ENCODE data around the gene GLRX2.
"Not testable (repeated sequence)": the region's sequence is repeated elsewhere in the genome, so short reads cannot be mapped to it uniquely, and the experiment has no call there.

The GLRX2 gene

GRCh38 chr1:193060406-193060805 is 44.8 kb downstream of the GLRX2 start:
- Histone ChIP-seq H3K9me3 (ENCODE audit: control extremely low read depth in 1 of 5, control insufficient read depth in 4 of 5, insufficient read depth in 2 of 5, low read depth in 1 of 5, low read length in 4 of 5) (no peaks in the 10 kb centered on the region), H3K27ac (ENCODE audit: insufficient read depth in 1 of 2, low read depth in 1 of 2, low read length in 2 of 2, poor library complexity in 1 of 2, severe bottlenecking in 2 of 2) (peak overlapping the region; percentile 93 to 97), H3K27me3 (replicated peaks in 2 of 5; ENCODE audit: control insufficient read depth in 4 of 5, insufficient read depth in 5 of 5, low read length in 4 of 5) (no peaks in the 10 kb centered on the region), H3K36me3 (ENCODE audit: control insufficient read depth in 4 of 4, insufficient read depth in 4 of 4, low read length in 3 of 4) (peaks cover 0 to 4% (median 0%) of the 10 kb centered on the region in 4 experiments), H3K4me3 (ENCODE audit: control insufficient read depth in 1 of 7, extremely low read depth in 1 of 7, insufficient read depth in 4 of 7, low read depth in 2 of 7, low read length in 6 of 7) (peak overlapping the region in 6 of 7 experiments; percentile 73 to 100 (median 90)), H3K4me1 (ENCODE audit: control extremely low read depth in 1 of 4, control insufficient read depth in 4 of 4, insufficient read depth in 4 of 4, low read length in 3 of 4) (peaks cover 11 to 32% (median 22%) of the 10 kb centered on the region in 4 experiments)
- no peak for DNase-seq
- CTCF ChIA-PET: no interaction called here
- 37% methylated on average over 3 of the region's 4 CpGs for WGBS (ENCODE audit: insufficient coverage)
- POLR2A ChIA-PET: interaction anchor here (0.8 to 1.2 kb wide), 2 partner anchors 9 to 44 kb away, joined by 3 read pairs; no protein-coding TSS in a partner anchor

GRCh38 chr1:193060115-193060403 is 45.2 kb downstream of the GLRX2 start:
- Histone ChIP-seq H3K4me3 (ENCODE audit: control insufficient read depth in 1 of 7, extremely low read depth in 1 of 7, insufficient read depth in 4 of 7, low read depth in 2 of 7, low read length in 6 of 7) (peak overlapping the region; percentile 73 to 100 (median 92)), H3K9me3 (ENCODE audit: control extremely low read depth in 1 of 5, control insufficient read depth in 4 of 5, insufficient read depth in 2 of 5, low read depth in 1 of 5, low read length in 4 of 5) (no peaks in the 10 kb centered on the region), H3K27ac (ENCODE audit: insufficient read depth in 1 of 2, low read depth in 1 of 2, low read length in 2 of 2, poor library complexity in 1 of 2, severe bottlenecking in 2 of 2) (peak overlapping the region; percentile 93 to 97), H3K36me3 (ENCODE audit: control insufficient read depth in 4 of 4, insufficient read depth in 4 of 4, low read length in 3 of 4) (peaks cover 0 to 4% (median under 1%) of the 10 kb centered on the region in 4 experiments), H3K27me3 (replicated peaks in 2 of 5; ENCODE audit: control insufficient read depth in 4 of 5, insufficient read depth in 5 of 5, low read length in 4 of 5) (no peaks in the 10 kb centered on the region), H3K4me1 (ENCODE audit: control extremely low read depth in 1 of 4, control insufficient read depth in 4 of 4, insufficient read depth in 4 of 4, low read length in 3 of 4) (peaks cover 11 to 32% (median 22%) of the 10 kb centered on the region in 4 experiments)
- WGBS (ENCODE audit: insufficient coverage): 0% methylated on average over 1 of the region's 9 CpGs
- no peak for DNase-seq
- POLR2A ChIA-PET: interaction anchor here (0.8 kb wide), 1 partner anchor 45 kb away, joined by 3 read pairs; no protein-coding TSS in a partner anchor
- CTCF ChIA-PET: no interaction called here

GRCh38 chr1:193059282-193060114 is 45.7 kb downstream of the GLRX2 start, which contains the start of the genes RO60 and UCHL5:
Gene RO60, plus strand, starts transcription at chr1:193059612. Its CDS starts 9,443 bp downstream, at chr1:193069055.
Gene UCHL5, minus strand, starts transcription at chr1:193059360. Its CDS starts 100 bp downstream, at chr1:193059260.
- peak within 1 kb of the TSS; percentile 93 to 97 for H3K27ac ChIP-seq (ENCODE audit: insufficient read depth in 1 of 2, low read depth in 1 of 2, low read length in 2 of 2, poor library complexity in 1 of 2, severe bottlenecking in 2 of 2)

GRCh38 chr1:193058529-193059281 is 46.5 kb downstream of the GLRX2 start:
- peak overlapping the region; percentile 73 to 100 (median 92) for H3K4me3 ChIP-seq (ENCODE audit: control insufficient read depth in 1 of 7, extremely low read depth in 1 of 7, insufficient read depth in 4 of 7, low read depth in 2 of 7, low read length in 6 of 7)
- DNase-seq: peak; percentile 36 to 84 (median 77)
- no peaks in the 10 kb centered on the region for H3K9me3 ChIP-seq (ENCODE audit: control extremely low read depth in 1 of 5, control insufficient read depth in 4 of 5, insufficient read depth in 2 of 5, low read depth in 1 of 5, low read length in 4 of 5)
- H3K36me3 ChIP-seq (ENCODE audit: control insufficient read depth in 4 of 4, insufficient read depth in 4 of 4, low read length in 3 of 4): peaks cover 0 to 9% (median 2%) of the 10 kb centered on the region in 4 experiments
- H3K4me1 ChIP-seq (ENCODE audit: control extremely low read depth in 1 of 4, control insufficient read depth in 4 of 4, insufficient read depth in 4 of 4, low read length in 3 of 4): peaks cover 11 to 32% (median 22%) of the 10 kb centered on the region in 4 experiments
- ChIA-PET POLR2A (interaction anchor here (0.6 to 1.1 kb wide), 4 partner anchors 13 to 249 kb away, joined by 3 to 6 read pairs (median 4); no protein-coding TSS in a partner anchor), CTCF (interaction anchor here (0.6 to 2.7 kb wide), 14 partner anchors 11 to 824 kb away, joined by 3 to 8 read pairs (median 4); partner anchors contain the start of gene CDC73)
- H3K27me3 ChIP-seq (replicated peaks in 2 of 5; ENCODE audit: control insufficient read depth in 4 of 5, insufficient read depth in 5 of 5, low read length in 4 of 5): no peaks in the 10 kb centered on the region
- H3K27ac ChIP-seq (ENCODE audit: insufficient read depth in 1 of 2, low read depth in 1 of 2, low read length in 2 of 2, poor library complexity in 1 of 2, severe bottlenecking in 2 of 2): peak overlapping the region; percentile 93 to 97
- 0% methylated on average over 35 of the region's 37 CpGs for WGBS (ENCODE audit: insufficient coverage)

More at GRCh38 chr1:193059282-193060114, 45.7 kb downstream of the GLRX2 start, which contains the start of the genes RO60 and UCHL5:
- Histone ChIP-seq H3K36me3 (ENCODE audit: control insufficient read depth in 4 of 4, insufficient read depth in 4 of 4, low read length in 3 of 4) (peaks cover 0 to 6% (median 2%) of the 10 kb centered on the region in 4 experiments), H3K9me3 (ENCODE audit: control extremely low read depth in 1 of 5, control insufficient read depth in 4 of 5, insufficient read depth in 2 of 5, low read depth in 1 of 5, low read length in 4 of 5) (no peaks in the 10 kb centered on the region), H3K4me3 (ENCODE audit: control insufficient read depth in 1 of 7, extremely low read depth in 1 of 7, insufficient read depth in 4 of 7, low read depth in 2 of 7, low read length in 6 of 7) (peak within 1 kb of the TSS; percentile 73 to 100 (median 92)), H3K4me1 (ENCODE audit: control extremely low read depth in 1 of 4, control insufficient read depth in 4 of 4, insufficient read depth in 4 of 4, low read length in 3 of 4) (peaks cover 11 to 32% (median 22%) of the 10 kb centered on the region in 4 experiments), H3K27me3 (replicated peaks in 2 of 5; ENCODE audit: control insufficient read depth in 4 of 5, insufficient read depth in 5 of 5, low read length in 4 of 5) (no peaks in the 10 kb centered on the region)
- POLR2A ChIA-PET: interaction anchor here (0.6 to 1.1 kb wide), 2 partner anchors 14 to 249 kb away, joined by 3 read pairs; no protein-coding TSS in a partner anchor
- peak; percentile 98 to 99 (median 99) for DNase-seq
- 0% methylated on average over 62 of the region's 74 CpGs for WGBS (ENCODE audit: insufficient coverage)
- CTCF ChIA-PET: interaction anchor here (0.6 to 2.7 kb wide), 9 partner anchors 11 to 825 kb away, joined by 3 to 8 read pairs (median 4); partner anchors contain the start of gene CDC73

GRCh38 chr1:193054169-193054675 is 51.0 kb downstream of the GLRX2 start:
- no peak for DNase-seq
- peaks cover 9 to 23% (median 14%) of the 10 kb centered on the region in 4 experiments for H3K36me3 ChIP-seq (ENCODE audit: control insufficient read depth in 4 of 4, insufficient read depth in 4 of 4, low read length in 3 of 4)
- CTCF ChIA-PET: no interaction called here
- no peaks in the 10 kb centered on the region for H3K27me3 ChIP-seq (replicated peaks in 2 of 5; ENCODE audit: control insufficient read depth in 4 of 5, insufficient read depth in 5 of 5, low read length in 4 of 5)
- peaks cover 4 to 17% (median 13%) of the 10 kb centered on the region in 4 experiments for H3K4me1 ChIP-seq (ENCODE audit: control extremely low read depth in 1 of 4, control insufficient read depth in 4 of 4, insufficient read depth in 4 of 4, low read length in 3 of 4)
- POLR2A ChIA-PET: no interaction called here
- WGBS (ENCODE audit: insufficient coverage): 100% methylated on average over 1 of the region's 4 CpGs
- H3K9me3 ChIP-seq (ENCODE audit: control extremely low read depth in 1 of 5, control insufficient read depth in 4 of 5, insufficient read depth in 2 of 5, low read depth in 1 of 5, low read length in 4 of 5): no peaks in the 10 kb centered on the region
- H3K27ac ChIP-seq (ENCODE audit: insufficient read depth in 1 of 2, low read depth in 1 of 2, low read length in 2 of 2, poor library complexity in 1 of 2, severe bottlenecking in 2 of 2): no peak overlapping the region
- no peak overlapping the region for H3K4me3 ChIP-seq (ENCODE audit: control insufficient read depth in 1 of 7, extremely low read depth in 1 of 7, insufficient read depth in 4 of 7, low read depth in 2 of 7, low read length in 6 of 7)

GRCh38 chr1:193048913-193049312 is 56.3 kb downstream of the GLRX2 start:
- H3K4me3 ChIP-seq (ENCODE audit: control insufficient read depth in 1 of 7, extremely low read depth in 1 of 7, insufficient read depth in 4 of 7, low read depth in 2 of 7, low read length in 6 of 7); DNase-seq; H3K9me3 ChIP-seq (ENCODE audit: control extremely low read depth in 1 of 5, control insufficient read depth in 4 of 5, insufficient read depth in 2 of 5, low read depth in 1 of 5, low read length in 4 of 5); H3K27me3 ChIP-seq (replicated peaks in 2 of 5; ENCODE audit: control insufficient read depth in 4 of 5, insufficient read depth in 5 of 5, low read length in 4 of 5); H3K4me1 ChIP-seq (ENCODE audit: control extremely low read depth in 1 of 4, control insufficient read depth in 4 of 4, insufficient read depth in 4 of 4, low read length in 3 of 4); POLR2A ChIA-PET: not testable (repeated sequence)
- 100% methylated on average over 2 of the region's 5 CpGs for WGBS (ENCODE audit: insufficient coverage)
- H3K36me3 ChIP-seq (ENCODE audit: control insufficient read depth in 4 of 4, insufficient read depth in 4 of 4, low read length in 3 of 4): peaks cover 12 to 48% (median 32%) of the 10 kb centered on the region in 4 experiments
- peak overlapping the region in 1 of 2 experiments; percentile 39 for H3K27ac ChIP-seq (ENCODE audit: insufficient read depth in 1 of 2, low read depth in 1 of 2, low read length in 2 of 2, poor library complexity in 1 of 2, severe bottlenecking in 2 of 2)
- CTCF ChIA-PET: interaction anchor here (1.1 to 2.0 kb wide), 2 partner anchors 8 to 9 kb away, joined by 3 to 8 read pairs; partner anchors contain the start of genes RO60 and UCHL5

Measured in common myeloid progenitor, CD34-positive (primary cell).